GM23338 (cell line): ENCODE measurements around the gene MAD1L1. TPM values are rescaled to one million over a fixed set of nuclear protein-coding genes. Genes with fewer than 3 reads are reported as not detected.

ENCODE experiments used
- ATAC-seq: fragments of 200-7000 bp; cut with Tn5 transposase; 3 replicates; pipeline ENCODE4 v1.9.1; 2020
- DNase-seq: peaks from one replicate; pipeline ENCODE4 v3.0.0-alpha.2; 2015; ENCODE audit warnings: low spot score
- H2AFZ ChIP-seq: fragments of 200-600 bp; sonication (generic); 2 replicates; pipeline ENCODE4 v1.8.0; 2016; ENCODE audit warnings: antibody characterized with exemption, mild to moderate bottlenecking, moderate library complexity
- H3F3A ChIP-seq: fragments of 200-600 bp; sonication (generic); replicated peaks from 2 replicates; pipeline ENCODE4 v1.8.0; 2017; ENCODE audit warnings: antibody characterized with exemption, mixed run types, low read depth
- H3K27ac ChIP-seq: fragments of 200-600 bp; sonication (generic); 2 replicates; pipeline ENCODE4 v1.6.1; 2016; ENCODE audit warnings: low read depth
- H3K27me3 ChIP-seq: fragments of 200-600 bp; sonication (generic); 2 replicates; pipeline ENCODE4 v1.8.0; 2016; ENCODE audit warnings: mild to moderate bottlenecking, mixed run types, moderate library complexity; ENCODE audit not compliant: insufficient read depth
- H3K36me3 ChIP-seq: fragments of 200-600 bp; sonication (generic); 2 replicates; pipeline ENCODE4 v1.8.0; 2016; ENCODE audit warnings: mild to moderate bottlenecking; ENCODE audit not compliant: insufficient read depth
- H3K4me1 ChIP-seq: fragments of 200-600 bp; sonication (generic); 2 replicates; pipeline ENCODE4 v1.8.0; 2016; ENCODE audit warnings: mild to moderate bottlenecking, moderate library complexity; ENCODE audit not compliant: insufficient read depth
- H3K4me2 ChIP-seq: fragments of 200-600 bp; sonication (generic); 2 replicates; pipeline ENCODE4 v1.7.1; 2017; ENCODE audit warnings: mixed run types
- H3K4me3 ChIP-seq: fragments of 200-600 bp; sonication (generic); 2 replicates; pipeline ENCODE4 v1.6.1; 2016; ENCODE audit warnings: mixed run types
- H3K79me2 ChIP-seq: fragments of 200-600 bp; sonication (generic); replicated peaks from 2 replicates; pipeline ENCODE4 v1.8.0; 2017; ENCODE audit warnings: mild to moderate bottlenecking; ENCODE audit not compliant: insufficient read depth
- H3K9me2 ChIP-seq: fragments of 200-600 bp; sonication (generic); 2 replicates; pipeline ENCODE4 v1.8.0; 2017; ENCODE audit not compliant: insufficient read depth
- H4K20me1 ChIP-seq: fragments of 200-600 bp; sonication (generic); replicated peaks from 2 replicates; pipeline ENCODE4 v1.8.0; 2017; ENCODE audit warnings: mild to moderate bottlenecking; ENCODE audit not compliant: insufficient read depth
- H3K27ac Mint-ChIP-seq: 2 replicates; pipeline ENCODE4 v1.8.0; 2020; ENCODE audit warnings: inconsistent platforms, mild to moderate bottlenecking, moderate library complexity, mixed read lengths
- H3K27me3 Mint-ChIP-seq: 3 replicates; pipeline ENCODE4 v1.8.0; 2022; ENCODE audit warnings: low read depth, mild to moderate bottlenecking, moderate library complexity, mixed read lengths, inconsistent platforms; ENCODE audit not compliant: insufficient read depth, poor library complexity
- H3K36me3 Mint-ChIP-seq: 3 replicates; pipeline ENCODE4 v1.8.0; 2021; ENCODE audit warnings: low read depth, mild to moderate bottlenecking, inconsistent platforms, moderate library complexity, mixed read lengths
- H3K4me1 Mint-ChIP-seq: 3 replicates; pipeline ENCODE4 v1.8.0; 2020; ENCODE audit warnings: mild to moderate bottlenecking, inconsistent platforms, mixed read lengths
- H3K4me3 Mint-ChIP-seq: 3 replicates; pipeline ENCODE4 v1.8.0; 2021; ENCODE audit warnings: moderate library complexity, mild to moderate bottlenecking, inconsistent platforms, mixed read lengths
- H3K9me3 Mint-ChIP-seq: 3 replicates; pipeline ENCODE4 v1.8.0; 2020; ENCODE audit warnings: moderate library complexity, mild to moderate bottlenecking, inconsistent platforms, mixed read lengths
- CREB1 ChIP-seq: fragments of 250-450 bp; sonication (Bioruptor Pico); IDR thresholded peaks from 2 replicates; pipeline ENCODE4 v1.5.0; 2020; ENCODE audit warnings: low read depth, mild to moderate bottlenecking, moderate library complexity
- CTCF ChIP-seq, 2 experiments: fragments of 200-600 bp in 1 of 2; sonication (generic) in 1 of 2; conservative IDR thresholded peaks; 2 replicates each; pipeline versions ENCODE4 v1.5.1 to v1.6.1; 2016 to 2017; ENCODE audit warnings: antibody characterized with exemption in 2 of 2, low read depth in 2 of 2, mild to moderate bottlenecking in 2 of 2, moderate library complexity in 1 of 2
- ETS1 ChIP-seq: IDR thresholded peaks from 2 replicates; pipeline ENCODE4 v1.6.1; 2016; ENCODE audit warnings: antibody characterized with exemption
- EZH2 ChIP-seq: fragments of 200-600 bp; sonication (generic); IDR thresholded peaks from one replicate; pipeline ENCODE4 v1.8.0; 2017; ENCODE audit warnings: antibody characterized with exemption, mild to moderate bottlenecking, low read depth; ENCODE audit not compliant: unreplicated experiment
- EZH2phosphoT487 ChIP-seq: fragments of 200-600 bp; sonication (generic); IDR thresholded peaks from one replicate; pipeline ENCODE4 v1.8.1; 2018; ENCODE audit warnings: antibody characterized with exemption; ENCODE audit not compliant: unreplicated experiment
- JUNB ChIP-seq: IDR thresholded peaks from one replicate; pipeline ENCODE4 v1.6.1; 2016; ENCODE audit warnings: antibody characterized with exemption; ENCODE audit not compliant: unreplicated experiment
- NANOG ChIP-seq: IDR thresholded peaks from 2 replicates; pipeline ENCODE4 v1.6.1; 2016; ENCODE audit warnings: antibody characterized with exemption, borderline replicate concordance
- POLR2AphosphoS5 ChIP-seq: IDR thresholded peaks from 2 replicates; pipeline ENCODE4 v1.6.1; 2016; ENCODE audit warnings: antibody characterized with exemption, low read depth
- STAT1 ChIP-seq: IDR thresholded peaks from one replicate; pipeline ENCODE4 v1.6.1; 2016; ENCODE audit warnings: antibody characterized with exemption; ENCODE audit not compliant: unreplicated experiment
- ZNF114 ChIP-seq: fragments of 250-450 bp; sonication (Bioruptor Pico); IDR thresholded peaks from 2 replicates; pipeline ENCODE4 v1.5.0; 2020; ENCODE audit warnings: mild to moderate bottlenecking, moderate library complexity
- ZNF331 ChIP-seq: fragments of 250-450 bp; sonication (Bioruptor Pico); IDR thresholded peaks from 2 replicates; pipeline ENCODE4 v1.5.0; 2020; ENCODE audit warnings: low read depth, mild to moderate bottlenecking, moderate library complexity
- ZNF462 ChIP-seq: fragments of 250-450 bp; sonication (Bioruptor Pico); IDR thresholded peaks from 2 replicates; pipeline ENCODE4 v1.5.0; 2020; ENCODE audit warnings: mild to moderate bottlenecking, moderate library complexity
- polyA plus RNA-seq: library from polyadenylated mRNA; unstranded; fragments of >200 nt; fragmentation: Nextera tagmentation; extraction: Ambion mirVana; gene quantifications from 2 replicates; pipeline ENCODE4 v1.2.1, GENCODE V29; 2016
- total RNA-seq: library from RNA; depleted of rRNA; stranded (reverse); fragments of >200 nt; shearing (Covaris generic); gene quantifications from 2 replicates; pipeline ENCODE4 v1.2.3, GENCODE V29; 2014
- TF ChIP-seq, protein P1 (sequence below): IDR thresholded peaks from one replicate; pipeline ENCODE4 v1.6.1; 2018; ENCODE audit warnings: antibody characterized with exemption; ENCODE audit not compliant: unreplicated experiment

MAD1L1 gene
- total and polyA plus RNA-seq, 2 experiments from 2014 or later: 40.3 to 59.3 TPM

GRCh38 chr7:1814089-1814811, 418.5 kb downstream of the MAD1L1 start:
- Histone ChIP-seq H2AFZ (no peak overlapping the region), H3K4me1 (no peaks in the 10 kb centered on the region), H3K9me2 (no peaks in the 10 kb centered on the region), H3F3A (no peaks in the 10 kb centered on the region), H4K20me1 (no peaks in the 10 kb centered on the region), H3K27ac (no peak overlapping the region), H3K79me2 (no peaks in the 10 kb centered on the region), H3K27me3 (no peaks in the 10 kb centered on the region), H3K4me2 (no peak overlapping the region), H3K36me3 (no peaks in the 10 kb centered on the region), H3K4me3 (no peak overlapping the region)
- Mint-ChIP-seq H3K36me3 (no peaks in the 10 kb centered on the region), H3K27me3 (peaks cover 10% of the 10 kb centered on the region), H3K27ac (no peak overlapping the region), H3K4me3 (no peak overlapping the region), H3K4me1 (peaks cover 12% of the 10 kb centered on the region), H3K9me3 (no peaks in the 10 kb centered on the region)
- DNase-seq (no peak), ATAC-seq (no peak)
- TF ChIP-seq CTCF (conservative IDR thresholded peaks at IDR 0.05; ENCODE audit: low read depth in 2 of 2) (no peak), POLR2AphosphoS5 (no peak), NANOG (no peak), EZH2 (no peak), EZH2phosphoT487 (no peak), ZNF462 (CRISPR knock-in tag) (no peak), ZNF114 (no peak), STAT1 (no peak), JUNB (no peak), CREB1 (CRISPR knock-in tag) (no peak), ZNF331 (no peak), ETS1 (no peak)
- TF ChIP-seq, protein P1, sequence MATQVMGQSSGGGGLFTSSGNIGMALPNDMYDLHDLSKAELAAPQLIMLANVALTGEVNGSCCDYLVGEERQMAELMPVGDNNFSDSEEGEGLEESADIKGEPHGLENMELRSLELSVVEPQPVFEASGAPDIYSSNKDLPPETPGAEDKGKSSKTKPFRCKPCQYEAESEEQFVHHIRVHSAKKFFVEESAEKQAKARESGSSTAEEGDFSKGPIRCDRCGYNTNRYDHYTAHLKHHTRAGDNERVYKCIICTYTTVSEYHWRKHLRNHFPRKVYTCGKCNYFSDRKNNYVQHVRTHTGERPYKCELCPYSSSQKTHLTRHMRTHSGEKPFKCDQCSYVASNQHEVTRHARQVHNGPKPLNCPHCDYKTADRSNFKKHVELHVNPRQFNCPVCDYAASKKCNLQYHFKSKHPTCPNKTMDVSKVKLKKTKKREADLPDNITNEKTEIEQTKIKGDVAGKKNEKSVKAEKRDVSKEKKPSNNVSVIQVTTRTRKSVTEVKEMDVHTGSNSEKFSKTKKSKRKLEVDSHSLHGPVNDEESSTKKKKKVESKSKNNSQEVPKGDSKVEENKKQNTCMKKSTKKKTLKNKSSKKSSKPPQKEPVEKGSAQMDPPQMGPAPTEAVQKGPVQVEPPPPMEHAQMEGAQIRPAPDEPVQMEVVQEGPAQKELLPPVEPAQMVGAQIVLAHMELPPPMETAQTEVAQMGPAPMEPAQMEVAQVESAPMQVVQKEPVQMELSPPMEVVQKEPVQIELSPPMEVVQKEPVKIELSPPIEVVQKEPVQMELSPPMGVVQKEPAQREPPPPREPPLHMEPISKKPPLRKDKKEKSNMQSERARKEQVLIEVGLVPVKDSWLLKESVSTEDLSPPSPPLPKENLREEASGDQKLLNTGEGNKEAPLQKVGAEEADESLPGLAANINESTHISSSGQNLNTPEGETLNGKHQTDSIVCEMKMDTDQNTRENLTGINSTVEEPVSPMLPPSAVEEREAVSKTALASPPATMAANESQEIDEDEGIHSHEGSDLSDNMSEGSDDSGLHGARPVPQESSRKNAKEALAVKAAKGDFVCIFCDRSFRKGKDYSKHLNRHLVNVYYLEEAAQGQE: no peak
